Neural progenitor cell (in vitro differentiated cells): ENCODE results near the gene PDHB. TPM values are rescaled to one million over a fixed set of nuclear protein-coding genes. Genes with fewer than 3 reads are reported as not detected.

Experiments
- DNase-seq: peaks from one replicate; pipeline ENCODE4 v3.0.0-alpha.2; 2016; ENCODE audit warnings: low spot score
- H2AFZ ChIP-seq: fragments of 200-600 bp; sonication (generic); replicated peaks from 2 replicates; pipeline ENCODE4 v1.6.1; 2016; ENCODE audit warnings: antibody characterized with exemption
- H3F3A ChIP-seq: fragments of 200-600 bp; sonication (generic); 2 replicates; pipeline ENCODE4 v1.6.1; 2016; ENCODE audit warnings: antibody characterized with exemption, low read depth
- H3K27ac ChIP-seq: fragments of 200-600 bp; sonication (generic); 2 replicates; pipeline ENCODE4 v1.5.1; 2016; ENCODE audit warnings: mild to moderate bottlenecking
- H3K27me3 ChIP-seq: fragments of 200-600 bp; sonication (generic); 2 replicates; pipeline ENCODE4 v1.6.1; 2016; ENCODE audit warnings: mild to moderate bottlenecking, moderate library complexity
- H3K36me3 ChIP-seq: fragments of 200-600 bp; sonication (generic); 2 replicates; pipeline ENCODE4 v1.5.1; 2016
- H3K4me1 ChIP-seq: fragments of 200-600 bp; sonication (generic); 2 replicates; pipeline ENCODE4 v1.6.1; 2016; ENCODE audit warnings: mixed run types
- H3K4me2 ChIP-seq: fragments of 200-600 bp; sonication (generic); 2 replicates; pipeline ENCODE4 v1.6.1; 2016
- H3K4me3 ChIP-seq: fragments of 200-600 bp; sonication (generic); 2 replicates; pipeline ENCODE4 v1.5.1; 2016
- H3K79me2 ChIP-seq: fragments of 200-600 bp; sonication (generic); 2 replicates; pipeline ENCODE4 v1.6.1; 2016; ENCODE audit warnings: low read depth
- H3K9ac ChIP-seq: fragments of 200-600 bp; sonication (generic); 2 replicates; pipeline ENCODE4 v1.6.1; 2016
- H3K9me3 ChIP-seq: fragments of 200-600 bp; sonication (generic); 2 replicates; pipeline ENCODE4 v1.5.1; 2016; ENCODE audit warnings: low read depth
- H4K20me1 ChIP-seq: fragments of 200-600 bp; sonication (generic); 2 replicates; pipeline ENCODE4 v1.6.1; 2016; ENCODE audit warnings: low read depth
- H3K27ac Mint-ChIP-seq: 3 replicates; pipeline ENCODE4 v1.8.0; 2021; ENCODE audit warnings: mixed read lengths
- H3K27me3 Mint-ChIP-seq: 2 replicates; pipeline ENCODE4 v1.8.0; 2022; ENCODE audit warnings: low read depth, mild to moderate bottlenecking, inconsistent platforms, moderate library complexity, mixed read lengths; ENCODE audit not compliant: insufficient read depth
- H3K36me3 Mint-ChIP-seq: 3 replicates; pipeline ENCODE4 v1.8.0; 2021; ENCODE audit warnings: mixed read lengths
- H3K4me1 Mint-ChIP-seq: 3 replicates; pipeline ENCODE4 v1.8.0; 2021; ENCODE audit warnings: mixed read lengths
- H3K4me3 Mint-ChIP-seq: 3 replicates; pipeline ENCODE4 v1.8.0; 2021; ENCODE audit warnings: mild to moderate bottlenecking, moderate library complexity, mixed read lengths
- H3K9me3 Mint-ChIP-seq: 3 replicates; pipeline ENCODE4 v1.8.0; 2020; ENCODE audit warnings: mixed read lengths
- CTCF ChIP-seq: fragments of 200-600 bp; sonication (generic); IDR thresholded peaks from 2 replicates; pipeline ENCODE4 v1.5.1; 2017; ENCODE audit warnings: antibody characterized with exemption, mild to moderate bottlenecking
- EZH2 ChIP-seq: fragments of 200-600 bp; sonication (generic); IDR thresholded peaks from 2 replicates; pipeline ENCODE4 v1.6.1; 2017; ENCODE audit warnings: antibody characterized with exemption, mild to moderate bottlenecking, moderate library complexity
- EZH2phosphoT487 ChIP-seq: fragments of 200-600 bp; sonication (generic); IDR thresholded peaks from 2 replicates; pipeline ENCODE4 v1.6.1; 2017; ENCODE audit warnings: antibody characterized with exemption
- total RNA-seq: library from RNA; depleted of rRNA; stranded (reverse); fragments of >200 nt; gene quantifications from 2 replicates; pipeline ENCODE4 v1.2.3, GENCODE V29; 2015; ENCODE audit warnings: low replicate concordance

Gene PDHB
- total RNA-seq, 1 donor from 2014 or later: 155 TPM

- Histone ChIP-seq H3K27me3 (no peaks in the 10 kb centered on the region), H3K9ac (no peak overlapping the region), H3K4me3 (no peak overlapping the region), H3K9me3 (no peaks in the 10 kb centered on the region), H3K27ac (no peak overlapping the region), H3F3A (peaks cover 21% of the 10 kb centered on the region), H2AFZ (no peak overlapping the region), H3K79me2 (peaks cover 30% of the 10 kb centered on the region), H4K20me1 (peaks cover 18% of the 10 kb centered on the region), H3K4me1 (peaks cover 12% of the 10 kb centered on the region), H3K4me2 (no peak overlapping the region), H3K36me3 (peaks cover 10% of the 10 kb centered on the region)
- TF ChIP-seq CTCF: no peak
- TF ChIP-seq EZH2: no peak
- no peak for TF ChIP-seq EZH2phosphoT487
- Mint-ChIP-seq H3K4me1 (peaks cover 14% of the 10 kb centered on the region), H3K36me3 (peaks cover 24% of the 10 kb centered on the region), H3K27ac (no peak overlapping the region), H3K9me3 (no peaks in the 10 kb centered on the region), H3K4me3 (no peak overlapping the region), H3K27me3 (peaks cover 2% of the 10 kb centered on the region)
- DNase-seq: no peak
Observed at GRCh38 chr3:58429657-58430056, 4.0 kb downstream of the PDHB start.

GRCh38 chr3:58427661-58428361 lies 5.8 kb downstream of the PDHB start:
- no peak overlapping the region for H3K4me3 Mint-ChIP-seq
- no peaks in the 10 kb centered on the region for H3K27me3 ChIP-seq
- no peak overlapping the region for H2AFZ ChIP-seq
- H3K27me3 Mint-ChIP-seq: no peaks in the 10 kb centered on the region
- H3K4me2 ChIP-seq: no peak overlapping the region
- peaks cover 22% of the 10 kb centered on the region for H3K79me2 ChIP-seq
- no peak for DNase-seq
- peaks cover 25% of the 10 kb centered on the region for H3K36me3 Mint-ChIP-seq
- no peak overlapping the region for H3K4me3 ChIP-seq
- no peak overlapping the region for H3K27ac Mint-ChIP-seq
- no peak overlapping the region for H3K27ac ChIP-seq
- TF ChIP-seq EZH2phosphoT487 (no peak), CTCF (no peak), EZH2 (no peak)
- no peaks in the 10 kb centered on the region for H3K9me3 Mint-ChIP-seq
- H4K20me1 ChIP-seq: peaks cover 14% of the 10 kb centered on the region
- no peaks in the 10 kb centered on the region for H3K9me3 ChIP-seq
- H3K36me3 ChIP-seq: peaks cover 10% of the 10 kb centered on the region
- no peak overlapping the region for H3K9ac ChIP-seq
- peaks cover 5% of the 10 kb centered on the region for H3K4me1 Mint-ChIP-seq
- H3F3A ChIP-seq: peaks cover 25% of the 10 kb centered on the region
- peaks cover 2% of the 10 kb centered on the region for H3K4me1 ChIP-seq

GRCh38 chr3:58425782-58426181 lies 7.8 kb downstream of the PDHB start:
- Histone ChIP-seq H3K4me2 (no peak overlapping the region), H3K4me1 (no peaks in the 10 kb centered on the region), H3K79me2 (peaks cover 2% of the 10 kb centered on the region), H3K9me3 (no peaks in the 10 kb centered on the region), H3F3A (peaks cover 25% of the 10 kb centered on the region), H2AFZ (no peak overlapping the region), H3K27ac (no peak overlapping the region), H3K4me3 (no peak overlapping the region), H3K36me3 (peaks cover 4% of the 10 kb centered on the region), H3K27me3 (no peaks in the 10 kb centered on the region), H4K20me1 (no peaks in the 10 kb centered on the region), H3K9ac (no peak overlapping the region)
- DNase-seq: no peak
- Mint-ChIP-seq H3K27me3 (no peaks in the 10 kb centered on the region), H3K9me3 (no peaks in the 10 kb centered on the region), H3K4me3 (no peak overlapping the region), H3K4me1 (no peaks in the 10 kb centered on the region), H3K36me3 (peaks cover 16% of the 10 kb centered on the region), H3K27ac (no peak overlapping the region)
- TF ChIP-seq EZH2 (no peak), EZH2phosphoT487 (no peak), CTCF (no peak)
